AG04450 (cell line): ENCODE data around the gene IRF2BPL. TPM values are rescaled to one million over a fixed set of nuclear protein-coding genes. Genes with fewer than 3 reads are reported as not detected.

Source experiments
- CTCF ChIA-PET: fragments of 300-600, 350-600 bp; formaldehyde crosslinking; extraction: SDS; loops from one replicate; lab custom pipeline; 2022; ENCODE audit warnings: antibody characterized with exemption, inconsistent platforms; lab: Charles Lee
- POLR2A ChIA-PET: fragments of 350-600 bp; formaldehyde crosslinking; extraction: SDS; loops from one replicate; lab custom pipeline; 2021; ENCODE audit warnings: antibody characterized with exemption, inconsistent platforms; lab: Yijun Ruan, JAX
- DNase-seq: peaks from one replicate; pipeline ENCODE4 v3.0.0-alpha.2; 2011; ENCODE audit warnings: low read depth, low spot score
- H3K27ac ChIP-seq: one replicate; pipeline ENCODE4 v1.5.1; 2012; ENCODE audit warnings: low read depth, low read length, control low read depth
- H3K27me3 ChIP-seq: one replicate; pipeline ENCODE4 v1.6.0; 2012; ENCODE audit warnings: low read length; ENCODE audit not compliant: control insufficient read depth, insufficient read depth
- H3K4me3 ChIP-seq: 2 replicates; pipeline ENCODE4 v1.5.1; 2011; ENCODE audit warnings: mild to moderate bottlenecking, low read depth, low read length, control low read depth
- H3K9me3 ChIP-seq: 2 replicates; pipeline ENCODE4 v1.5.1; 2012; ENCODE audit warnings: low read length; ENCODE audit not compliant: control insufficient read depth, insufficient read depth
- polyA plus RNA-seq: library from polyadenylated mRNA; depleted of rRNA; stranded (reverse); fragments of >200 nt; gene quantifications from 2 replicates; pipeline ENCODE4 v1.2.3, GENCODE V29; 2011
- TF ChIP-seq, protein P1 (sequence below): IDR thresholded peaks from 2 replicates; pipeline ENCODE4 v1.5.1; 2011; ENCODE audit warnings: low read depth, low read length, control low read depth, inconsistent platforms

IRF2BPL gene
- polyA plus RNA-seq, 1 experiment, result 17.1 TPM

DNA sequence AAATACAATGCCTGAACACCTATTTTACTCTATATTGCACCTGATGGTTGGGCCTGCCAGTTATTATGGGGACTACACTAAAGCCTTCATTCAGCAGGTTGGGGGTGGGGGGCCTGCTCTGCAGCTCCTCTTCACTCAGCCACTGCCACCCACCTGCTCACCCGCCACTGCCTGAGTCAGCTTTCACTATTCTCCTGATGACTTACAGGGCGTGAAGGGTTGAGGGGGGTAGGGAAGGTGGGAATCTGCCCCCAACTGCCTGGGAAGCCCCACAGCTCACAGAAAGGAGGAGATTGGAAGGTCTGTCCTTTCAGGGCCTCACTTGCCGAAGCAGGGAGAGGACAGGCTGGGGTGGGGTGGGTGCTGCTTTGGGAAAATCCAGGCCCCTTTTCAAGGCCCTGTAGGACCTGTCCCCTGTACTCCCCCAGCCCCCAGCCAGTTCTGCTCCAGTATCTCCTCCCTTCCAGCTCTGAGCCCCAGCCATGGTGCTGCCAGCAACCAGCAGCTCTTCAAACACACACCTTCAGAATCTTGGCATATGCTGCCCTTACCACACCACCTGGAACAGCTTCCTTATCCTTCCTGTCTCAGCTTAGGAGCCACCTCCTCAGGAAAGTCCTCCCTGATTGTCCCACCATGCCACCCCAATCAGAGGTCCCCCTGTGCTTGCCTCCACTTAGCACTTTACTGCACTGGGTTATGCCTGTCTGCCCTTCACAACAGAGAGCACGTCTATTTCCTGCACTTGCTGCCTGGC lies 33.1 kb downstream of the IRF2BPL start:
- ChIA-PET CTCF (no interaction called here), POLR2A (interaction anchor here (0.9 kb wide), 1 partner anchor 42 kb away, joined by 3 read pairs; no protein-coding TSS in a partner anchor)
- TF ChIP-seq, protein P1, sequence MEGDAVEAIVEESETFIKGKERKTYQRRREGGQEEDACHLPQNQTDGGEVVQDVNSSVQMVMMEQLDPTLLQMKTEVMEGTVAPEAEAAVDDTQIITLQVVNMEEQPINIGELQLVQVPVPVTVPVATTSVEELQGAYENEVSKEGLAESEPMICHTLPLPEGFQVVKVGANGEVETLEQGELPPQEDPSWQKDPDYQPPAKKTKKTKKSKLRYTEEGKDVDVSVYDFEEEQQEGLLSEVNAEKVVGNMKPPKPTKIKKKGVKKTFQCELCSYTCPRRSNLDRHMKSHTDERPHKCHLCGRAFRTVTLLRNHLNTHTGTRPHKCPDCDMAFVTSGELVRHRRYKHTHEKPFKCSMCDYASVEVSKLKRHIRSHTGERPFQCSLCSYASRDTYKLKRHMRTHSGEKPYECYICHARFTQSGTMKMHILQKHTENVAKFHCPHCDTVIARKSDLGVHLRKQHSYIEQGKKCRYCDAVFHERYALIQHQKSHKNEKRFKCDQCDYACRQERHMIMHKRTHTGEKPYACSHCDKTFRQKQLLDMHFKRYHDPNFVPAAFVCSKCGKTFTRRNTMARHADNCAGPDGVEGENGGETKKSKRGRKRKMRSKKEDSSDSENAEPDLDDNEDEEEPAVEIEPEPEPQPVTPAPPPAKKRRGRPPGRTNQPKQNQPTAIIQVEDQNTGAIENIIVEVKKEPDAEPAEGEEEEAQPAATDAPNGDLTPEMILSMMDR, result no peak

DNA sequence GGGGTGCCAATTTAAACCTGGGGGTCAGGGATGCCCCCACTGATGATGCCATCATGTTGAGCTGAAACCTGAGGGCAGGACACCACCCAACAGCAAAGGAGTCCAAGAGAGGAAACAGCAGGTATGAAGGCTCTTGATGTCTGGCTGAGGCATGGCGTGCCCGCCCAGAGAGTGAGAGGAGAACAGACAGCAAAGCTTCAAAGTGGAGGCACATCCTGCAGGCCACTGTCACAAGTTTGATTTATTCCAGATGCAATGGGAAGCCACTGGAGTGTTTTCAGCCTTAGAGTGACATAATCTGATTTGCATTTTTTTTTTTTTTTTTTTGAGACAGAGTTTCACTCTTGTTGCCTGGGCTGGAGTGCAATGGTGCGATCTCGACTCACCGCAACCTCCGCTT lies 34.8 kb downstream of the IRF2BPL start:
- DNase-seq, result no peak
- CTCF ChIA-PET, result no interaction called here
- no peaks in the 10 kb centered on the region for H3K27me3 ChIP-seq
- H3K9me3 ChIP-seq, result no peaks in the 10 kb centered on the region
- no peak overlapping the region for H3K4me3 ChIP-seq
- H3K27ac ChIP-seq, result no peak overlapping the region
- TF ChIP-seq, protein P1, result no peak
- POLR2A ChIA-PET, result no interaction called here

More for the DNA sequence above, 33.1 kb downstream of the IRF2BPL start:
- DNase-seq, result no peak
- Histone ChIP-seq H3K27ac (no peak overlapping the region), H3K4me3 (no peak overlapping the region), H3K27me3 (no peaks in the 10 kb centered on the region), H3K9me3 (no peaks in the 10 kb centered on the region)

DNA sequence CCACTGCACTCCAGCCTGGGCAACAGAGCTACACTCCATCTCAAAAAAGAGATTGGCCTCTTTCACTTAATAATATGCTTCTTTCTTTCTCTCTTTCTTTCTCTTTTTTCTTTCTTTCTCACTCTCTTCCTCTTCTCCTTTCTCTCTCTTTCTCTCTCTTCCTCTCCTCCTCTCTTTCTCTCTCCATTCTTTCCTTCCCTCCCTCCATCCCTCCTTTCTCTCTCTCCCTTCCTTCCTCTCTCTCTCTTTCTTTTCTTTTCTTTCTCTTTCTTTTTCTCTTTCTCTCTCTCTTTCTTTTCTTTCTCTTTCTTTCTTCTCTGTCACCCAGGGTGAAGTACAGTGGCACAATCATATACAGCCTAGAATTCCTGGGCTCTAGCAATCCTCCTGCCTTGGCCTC lies 38.4 kb downstream of the IRF2BPL start:
- ChIA-PET POLR2A (no interaction called here), CTCF (no interaction called here)
- TF ChIP-seq, protein P1, result no peak
- no peak overlapping the region for H3K4me3 ChIP-seq
- DNase-seq, result no peak
- no peak overlapping the region for H3K27ac ChIP-seq
- H3K9me3 ChIP-seq, result no peaks in the 10 kb centered on the region
- H3K27me3 ChIP-seq, result no peaks in the 10 kb centered on the region

DNA sequence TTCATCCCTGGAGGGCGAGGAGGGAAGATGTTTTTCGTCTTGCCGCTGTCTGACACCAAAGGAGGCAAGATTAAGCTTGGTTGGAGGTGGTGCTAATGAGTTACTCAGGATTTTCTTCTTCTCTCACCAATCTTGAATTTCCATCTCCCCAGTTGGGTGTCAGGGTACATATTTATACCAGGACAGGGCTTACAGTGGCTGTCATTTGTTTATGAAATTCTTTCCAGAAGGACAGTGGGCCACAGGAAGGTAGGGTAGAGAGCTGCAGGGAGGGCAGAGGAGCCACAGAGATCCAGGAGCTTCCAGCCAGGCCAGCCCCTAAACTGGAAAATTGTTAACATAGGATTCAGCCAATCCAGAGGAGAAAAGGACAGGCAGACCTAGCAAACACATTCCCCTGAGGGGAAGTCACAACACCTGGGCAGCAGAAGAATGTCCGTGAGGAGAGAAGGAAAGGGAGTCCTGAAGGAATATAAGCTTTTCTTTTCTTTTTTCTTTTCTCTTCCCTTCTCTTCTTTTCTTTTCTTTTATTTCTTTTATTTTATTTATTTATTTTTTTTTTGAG lies 40.5 kb downstream of the IRF2BPL start:
- ChIA-PET CTCF (interaction anchor here (0.8 to 1.3 kb wide), 2 partner anchors 71 to 75 kb away, joined by 3 to 4 read pairs; no protein-coding TSS in a partner anchor), POLR2A (interaction anchor here (0.6 kb wide), 1 partner anchor 10 kb away, joined by 3 read pairs; no protein-coding TSS in a partner anchor)
- no peak overlapping the region for H3K4me3 ChIP-seq
- TF ChIP-seq, protein P1, result no peak
- H3K9me3 ChIP-seq, result no peaks in the 10 kb centered on the region
- no peak overlapping the region for H3K27ac ChIP-seq
- no peak for DNase-seq
- H3K27me3 ChIP-seq, result no peaks in the 10 kb centered on the region

DNA sequence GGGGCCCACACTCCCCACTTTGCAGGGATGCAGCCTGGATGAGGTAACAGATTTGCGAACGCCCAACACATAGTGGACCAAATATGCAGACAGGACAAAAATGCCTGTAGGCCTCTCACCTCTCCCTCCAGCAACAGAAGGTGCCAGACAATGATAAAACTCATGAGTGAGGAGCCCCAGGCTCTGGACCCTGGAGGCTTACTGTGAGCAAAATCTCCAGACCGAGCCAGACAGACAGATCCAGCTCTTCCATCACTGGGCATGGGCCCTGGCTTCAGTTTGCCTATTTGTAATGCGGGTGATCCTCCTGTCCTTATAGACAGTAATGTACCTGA lies 42.3 kb downstream of the IRF2BPL start:
- TF ChIP-seq, protein P1, result no peak
- Histone ChIP-seq H3K4me3 (no peak overlapping the region), H3K9me3 (peaks cover 7% of the 10 kb centered on the region), H3K27me3 (no peaks in the 10 kb centered on the region), H3K27ac (no peak overlapping the region)
- DNase-seq, result no peak
- CTCF ChIA-PET, result no interaction called here
- POLR2A ChIA-PET, result no interaction called here
